GM12891 (cell line): ENCODE data around the gene RPS6KA2.

ENCODE experiments used
- PAX5 ChIP-seq: IDR thresholded peaks from 2 replicates; pipeline ENCODE4 v1.6.1; 2011; ENCODE audit warnings: low read length, moderate library complexity, mild to moderate bottlenecking; ENCODE audit not compliant: insufficient read depth, severe bottlenecking
- POLR2A ChIP-seq: IDR thresholded peaks from 2 replicates; pipeline ENCODE4 v1.6.1; 2011; ENCODE audit warnings: low read depth, low read length, control low read depth
- POLR2AphosphoS5 ChIP-seq: IDR thresholded peaks from 2 replicates; pipeline ENCODE4 v1.6.1; 2011; ENCODE audit warnings: low read depth, low read length, control low read depth
- POU2F2 ChIP-seq: IDR thresholded peaks from 2 replicates; pipeline ENCODE4 v1.6.1; 2011; ENCODE audit warnings: low read depth, mild to moderate bottlenecking, control low read depth, low read length, moderate library complexity
- SPI1 ChIP-seq: IDR thresholded peaks from 2 replicates; pipeline ENCODE4 v1.6.1; 2011; ENCODE audit warnings: low read depth, low read length, control low read depth
- TAF1 ChIP-seq: IDR thresholded peaks from 2 replicates; pipeline ENCODE4 v1.6.1; 2011; ENCODE audit warnings: low read depth, low read length, control low read depth

DNA sequence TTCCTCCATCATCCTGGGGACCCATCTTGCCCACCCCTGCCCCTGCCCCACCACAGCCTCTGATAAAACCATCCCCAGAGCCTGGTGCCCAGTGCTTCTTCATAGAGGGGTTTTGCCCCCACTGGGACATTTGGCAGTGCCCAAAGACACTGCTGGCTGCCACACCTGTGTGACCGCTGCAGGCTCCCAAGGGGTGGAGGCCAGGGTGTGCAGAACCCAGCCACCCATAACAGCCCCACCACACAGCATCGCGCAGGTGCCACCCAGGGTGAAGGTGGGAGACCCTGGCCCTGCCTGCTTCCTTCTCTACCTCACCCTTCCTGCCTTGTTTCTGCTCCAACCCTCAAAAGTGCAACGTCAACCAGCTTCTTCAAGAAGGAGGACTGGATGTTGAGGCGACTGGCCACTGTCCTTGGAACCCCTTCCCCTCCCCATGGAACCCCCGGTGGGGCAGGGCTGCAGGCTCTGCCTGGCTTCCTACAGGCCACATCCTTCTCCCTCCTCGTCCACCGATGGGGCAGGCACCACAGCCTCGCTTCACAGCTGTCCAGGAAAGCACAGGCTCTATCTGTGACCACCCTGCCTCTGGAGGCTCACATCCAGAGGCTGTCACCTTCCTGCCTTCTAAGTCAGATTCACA lies 165.1 kb downstream of the RPS6KA2 start:
- no peak for TF ChIP-seq POLR2AphosphoS5
- TF ChIP-seq POLR2A: no peak
- TF ChIP-seq TAF1: no peak
- TF ChIP-seq SPI1: no peak
- TF ChIP-seq POU2F2: no peak
- TF ChIP-seq PAX5: no peak
